HG03097 (cell line): ENCODE measurements around the gene EMP3.

Experiments
- ATAC-seq: cut with Tn5 transposase; IDR thresholded peaks from one replicate; pipeline ENCODE4 v1.9.1; 2021; ENCODE audit not compliant: unreplicated experiment, low FRiP score

EMP3 gene

DNA sequence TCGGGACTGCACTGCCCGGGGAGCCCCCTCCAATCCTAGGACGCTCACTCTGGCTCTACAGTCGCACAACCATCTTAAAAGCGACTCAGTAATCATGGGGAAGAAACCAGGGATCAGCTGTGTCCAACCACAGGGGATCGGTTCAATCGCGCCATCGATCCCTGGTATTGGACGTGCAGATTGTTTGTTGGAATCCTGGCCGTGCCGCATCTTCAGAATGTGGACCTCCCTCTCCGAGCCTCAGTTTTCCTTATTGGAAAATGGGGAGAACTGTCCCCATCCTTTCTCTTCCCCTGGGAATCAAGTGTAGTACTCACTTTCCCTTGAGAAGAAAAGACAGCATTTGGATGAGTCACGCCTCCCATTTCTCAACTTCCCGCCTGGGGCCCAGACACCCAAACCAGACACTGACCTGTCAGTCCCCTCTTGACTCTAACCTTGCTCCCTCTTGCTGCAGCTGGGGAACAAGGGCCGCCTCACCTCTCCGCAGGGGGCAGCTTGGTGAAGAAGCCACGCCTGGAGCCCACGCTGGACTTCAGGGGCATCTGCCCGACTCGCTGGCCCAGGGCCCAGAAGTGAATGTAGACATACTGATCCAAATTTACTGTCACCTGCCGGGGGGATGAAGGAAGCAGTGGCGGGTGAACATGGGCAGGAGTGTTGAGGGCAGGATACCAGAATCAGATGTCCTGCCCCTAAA lies 17.6 kb downstream of the EMP3 start:
- no peak for ATAC-seq

DNA sequence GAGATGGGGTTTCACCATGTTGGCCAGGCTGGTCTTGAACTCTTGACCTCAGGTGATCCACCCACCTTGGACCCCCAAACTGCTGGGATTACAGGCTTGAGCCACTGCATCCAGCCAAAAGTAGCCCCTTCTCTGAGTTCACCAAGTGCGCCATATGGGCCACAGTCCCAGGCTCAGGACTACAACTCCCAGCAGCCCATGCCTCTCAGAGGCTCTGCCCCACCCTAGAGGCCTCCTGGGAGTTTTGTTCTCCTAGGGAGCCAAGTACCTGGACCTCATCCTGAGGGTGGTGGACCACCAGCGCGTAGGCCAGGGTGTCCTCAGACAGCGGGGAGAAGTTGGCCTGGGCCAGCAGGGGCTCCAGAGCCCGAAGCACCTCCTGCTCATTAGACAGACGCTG lies 19.5 kb downstream of the EMP3 start:
- ATAC-seq = no peak

DNA sequence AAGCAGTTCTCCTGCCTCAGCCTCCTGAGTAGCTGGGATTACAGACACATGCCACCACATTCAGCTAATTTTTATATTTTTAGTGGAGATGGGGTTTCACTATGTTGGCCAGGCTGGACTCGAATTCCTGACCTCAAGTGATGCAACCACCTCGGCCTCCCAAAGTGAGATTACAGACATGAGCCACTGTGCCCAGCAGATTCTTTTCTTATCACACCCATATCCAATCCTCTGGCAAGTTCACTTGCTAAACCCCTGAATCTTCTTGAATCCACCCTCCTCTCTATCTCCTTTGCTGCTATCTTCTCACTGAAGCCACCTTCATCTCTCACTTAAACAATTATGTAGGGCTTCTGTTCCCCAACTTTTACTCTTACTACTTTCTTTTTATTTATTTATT lies 20.8 kb downstream of the EMP3 start:
- ATAC-seq = no peak

DNA sequence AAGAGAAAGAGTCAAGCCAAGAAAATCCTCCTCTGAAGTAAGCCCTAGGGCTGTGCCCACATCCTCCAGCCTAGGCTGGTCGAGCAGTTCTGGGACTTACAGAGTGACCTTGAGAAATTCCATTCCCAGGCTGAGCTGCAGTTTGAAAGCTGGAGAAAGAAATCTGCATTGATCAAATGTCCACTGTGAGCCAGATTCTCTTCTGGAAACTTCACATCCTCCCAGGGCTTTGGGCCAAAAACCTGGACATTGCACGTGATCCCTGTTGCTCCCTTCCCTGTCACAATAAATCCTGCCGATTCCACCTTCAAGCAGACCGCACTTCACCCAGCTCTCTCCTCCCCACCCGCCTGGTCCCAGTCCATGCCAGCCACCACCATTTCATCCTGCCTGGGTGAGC lies 22.7 kb downstream of the EMP3 start:
- ATAC-seq = no peak

DNA sequence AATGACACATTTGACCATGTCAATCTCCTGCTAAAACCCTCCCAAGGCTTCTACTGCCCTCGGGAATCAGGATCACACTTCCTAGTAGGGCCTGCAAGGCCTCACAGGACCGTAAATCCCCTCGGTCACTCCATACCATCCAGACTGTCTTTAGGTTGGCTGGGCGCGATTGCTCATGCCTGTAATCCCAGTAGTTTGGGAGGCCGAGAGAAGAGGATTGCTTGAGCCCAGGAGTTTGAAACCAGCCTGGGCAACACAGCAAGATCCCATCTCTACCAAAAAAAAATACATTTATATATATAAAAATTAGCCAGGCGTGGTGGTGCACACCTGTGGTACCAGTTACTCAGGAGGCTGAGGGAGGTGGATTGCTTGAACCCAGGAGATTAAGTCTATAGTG lies 23.4 kb downstream of the EMP3 start:
- no peak for ATAC-seq

DNA sequence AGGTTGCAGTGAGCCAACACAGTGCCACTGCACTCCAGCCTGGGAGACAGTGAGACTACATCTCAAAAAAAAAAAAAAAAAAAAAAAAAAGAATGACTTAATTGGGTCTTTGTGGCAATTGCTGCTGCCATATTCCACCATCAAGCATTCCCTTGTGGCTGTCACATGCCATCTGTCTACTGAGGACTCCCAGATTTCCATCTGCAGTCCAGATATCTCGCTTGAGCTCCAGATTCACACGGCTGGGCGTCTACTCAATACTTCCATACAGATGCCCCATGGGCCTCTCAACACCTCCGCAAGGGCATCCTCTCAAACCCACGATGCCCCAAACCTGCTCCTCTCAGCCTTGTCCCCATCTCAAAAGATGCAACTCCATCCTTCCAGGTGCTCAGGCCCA lies 25.5 kb downstream of the EMP3 start:
- no peak for ATAC-seq

DNA sequence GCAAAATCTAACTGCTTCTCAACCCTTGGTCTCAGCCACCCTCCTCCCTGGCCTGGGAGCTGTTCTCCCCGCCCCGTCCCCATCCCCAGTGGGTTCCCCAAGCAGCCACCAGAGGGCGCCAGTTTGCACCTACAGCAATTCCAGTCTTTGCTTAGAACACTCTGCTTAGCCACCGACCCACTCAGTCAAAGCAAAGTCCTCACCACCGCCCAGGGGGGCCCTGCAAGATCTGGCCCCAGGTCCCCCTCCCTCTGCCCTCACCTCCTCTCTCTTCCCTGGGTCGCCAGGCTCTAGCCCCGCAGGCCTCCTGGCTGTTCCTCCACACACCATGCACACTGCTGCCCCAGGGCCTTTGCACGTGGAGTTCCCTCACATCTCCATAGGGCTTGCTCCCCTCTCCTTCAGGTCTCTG lies 26.0 kb downstream of the EMP3 start:
- no peak for ATAC-seq

DNA sequence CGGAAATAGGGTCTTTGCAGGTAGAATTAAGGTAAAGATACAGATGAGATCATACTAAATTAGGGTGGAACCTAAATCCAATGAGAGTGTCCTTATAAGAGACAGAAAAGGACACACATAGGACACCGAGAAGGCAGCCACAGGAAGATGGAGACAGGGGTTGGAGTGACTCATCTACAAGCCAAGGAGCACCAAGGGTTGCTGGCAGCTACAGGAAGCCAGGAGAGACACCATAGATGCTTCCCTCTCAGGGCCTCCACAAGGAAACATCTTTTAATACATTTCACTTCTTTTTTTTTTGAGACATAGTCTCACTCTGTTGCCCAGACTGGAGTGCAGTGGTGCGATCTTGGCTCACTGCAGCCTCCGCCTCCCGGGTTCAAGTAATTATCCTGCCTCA lies 28.3 kb downstream of the EMP3 start:
- no peak for ATAC-seq

DNA sequence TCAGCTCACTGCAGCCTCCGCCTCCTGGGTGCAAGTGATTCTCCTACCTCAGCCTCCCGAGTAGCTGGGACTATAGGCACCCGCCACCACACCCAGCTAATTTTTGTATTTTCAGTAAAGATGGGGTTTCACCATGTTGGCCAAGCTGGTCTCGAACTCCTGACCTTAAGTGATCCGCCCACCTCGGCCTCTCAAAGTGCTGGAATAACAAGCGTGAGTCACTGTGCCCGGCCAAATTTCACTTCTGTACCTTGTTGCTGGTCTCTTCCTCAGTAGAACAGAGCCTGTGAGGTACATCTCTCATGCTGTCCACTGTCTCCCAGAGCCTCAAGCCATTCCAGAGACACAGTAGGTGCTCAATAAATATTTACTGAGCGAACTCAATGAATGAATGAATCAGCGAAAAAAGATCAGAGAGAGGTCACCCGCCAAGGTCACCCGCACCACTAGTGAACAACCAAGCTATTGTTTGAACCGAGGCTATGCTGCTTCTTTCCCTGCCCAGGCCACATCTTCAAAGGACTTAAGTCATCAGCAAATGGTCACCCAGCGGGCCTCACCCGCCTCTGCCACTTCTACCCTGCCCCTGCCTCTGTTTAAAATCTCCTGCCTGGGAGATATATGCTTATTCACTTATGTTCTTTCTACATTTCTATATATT lies 29.1 kb downstream of the EMP3 start:
- no peak for ATAC-seq

DNA sequence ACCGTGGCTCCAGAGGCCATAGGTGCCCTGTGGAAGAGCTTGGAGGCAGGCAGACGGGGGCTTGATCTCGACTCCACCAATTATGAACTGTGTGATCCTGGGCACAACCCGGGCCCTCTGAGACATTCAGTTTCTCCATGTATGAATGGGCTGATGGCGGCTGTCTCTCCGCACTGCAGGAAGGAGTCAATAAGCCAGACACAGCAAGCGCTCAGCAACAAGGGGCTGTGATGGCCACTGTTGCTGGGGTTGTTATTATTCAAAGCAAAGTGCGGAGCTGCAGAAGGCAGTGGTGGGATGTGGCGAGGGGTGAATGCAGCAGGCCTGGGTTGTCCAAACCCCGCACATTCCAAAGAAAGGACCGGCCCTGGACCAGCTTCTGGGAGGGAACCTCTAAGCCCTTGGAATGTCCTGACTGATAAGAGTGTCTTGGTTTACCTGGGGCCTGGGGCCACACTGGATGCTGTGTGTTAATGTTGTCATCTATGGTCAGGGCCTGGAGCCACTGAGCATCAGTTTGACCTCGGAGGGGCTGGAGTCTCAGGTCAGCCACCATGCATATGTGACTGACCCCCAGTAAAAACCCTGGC lies 30.1 kb downstream of the EMP3 start:
- no peak for ATAC-seq

DNA sequence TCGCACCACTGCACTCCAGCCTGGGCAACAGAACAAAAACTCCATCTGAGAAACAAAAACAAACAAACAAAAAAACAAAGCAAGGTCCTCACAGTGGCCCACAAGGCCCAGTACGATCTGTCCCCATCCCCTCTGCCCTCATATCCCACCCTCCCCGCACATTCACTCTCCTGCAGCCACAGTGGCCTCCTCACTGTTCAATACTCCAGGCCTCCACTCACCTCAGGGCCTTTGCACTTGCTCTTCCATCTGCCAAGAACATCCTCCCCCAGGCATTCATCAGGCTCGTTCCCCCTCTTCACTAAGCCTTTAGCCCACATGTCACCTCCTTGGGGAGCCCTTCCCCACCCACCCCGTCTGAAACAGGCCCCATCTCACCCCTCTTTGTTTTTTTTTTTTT lies 33.8 kb downstream of the EMP3 start:
- no peak for ATAC-seq

DNA sequence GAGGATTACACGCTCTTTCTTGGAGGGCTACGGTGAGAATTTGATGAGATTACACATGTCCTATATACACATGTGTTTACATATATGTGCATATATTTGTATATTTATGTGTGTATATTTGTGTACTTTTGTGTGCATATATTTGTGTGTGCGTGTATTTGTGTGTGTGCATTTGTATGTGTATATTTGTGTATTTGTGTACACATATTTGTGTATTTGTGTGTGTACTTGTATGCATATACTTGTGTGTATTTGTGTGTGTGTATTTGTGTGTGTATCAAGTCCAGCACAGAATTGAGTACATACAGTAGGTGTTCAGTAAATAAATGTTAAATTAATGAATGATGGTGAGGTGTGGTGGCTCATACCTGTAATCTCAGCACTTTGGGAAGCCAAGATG lies 36.6 kb downstream of the EMP3 start:
- ATAC-seq = no peak

DNA sequence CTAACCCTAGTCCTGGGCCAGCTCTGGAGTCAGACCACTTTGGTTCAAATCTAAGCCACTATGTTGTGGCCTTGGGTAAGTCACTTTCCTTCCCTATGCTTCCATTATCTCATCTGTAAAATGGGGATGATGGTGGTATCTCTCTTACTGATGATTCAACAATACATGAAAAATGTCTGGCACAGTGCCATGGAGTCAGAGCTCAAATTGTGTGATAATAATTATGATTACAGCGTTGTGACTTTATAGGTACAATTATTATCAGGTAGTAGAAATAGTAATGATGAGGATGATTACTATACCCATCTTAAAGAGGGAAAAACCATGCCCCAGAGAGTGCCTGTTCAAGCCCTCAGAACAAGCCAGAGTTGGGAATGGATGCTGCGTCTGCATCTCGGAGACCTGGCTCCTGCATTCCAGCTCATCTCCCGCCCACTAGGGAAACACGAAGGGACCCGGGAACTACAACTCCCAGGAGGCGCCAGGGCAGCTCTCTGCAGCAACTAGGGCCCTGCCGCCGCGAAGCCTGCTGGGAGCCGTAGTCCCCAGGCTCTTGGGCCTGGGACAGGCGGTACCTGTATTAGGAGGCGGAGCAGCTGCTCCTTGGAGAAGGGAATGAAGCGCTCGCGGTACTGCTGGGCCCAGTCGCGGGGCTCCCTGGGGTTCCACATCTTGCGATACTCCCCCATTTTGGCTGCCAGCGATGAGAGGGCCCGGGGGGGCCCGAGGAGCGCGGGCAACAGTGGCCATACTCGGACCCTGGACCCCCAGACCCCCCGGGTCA lies 37.6 kb downstream of the EMP3 start:
- ATAC-seq = peak; percentile 64

DNA sequence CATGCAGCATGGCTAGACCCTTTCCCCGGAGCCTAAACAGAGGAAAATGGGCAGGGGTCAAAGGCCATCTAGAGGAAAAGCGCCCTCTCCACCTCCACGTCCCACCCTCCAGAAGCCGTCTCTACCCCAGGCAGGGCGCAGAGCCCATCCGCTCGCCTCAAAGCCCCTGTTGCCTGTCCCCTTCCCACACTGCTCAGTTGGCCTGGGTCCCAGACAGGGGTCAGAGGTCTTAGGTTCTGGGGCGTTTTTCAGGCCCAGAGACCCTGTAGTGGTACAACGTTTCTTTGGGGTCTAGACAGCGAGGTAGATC lies 38.1 kb downstream of the EMP3 start:
- peak; percentile 3 for ATAC-seq

DNA sequence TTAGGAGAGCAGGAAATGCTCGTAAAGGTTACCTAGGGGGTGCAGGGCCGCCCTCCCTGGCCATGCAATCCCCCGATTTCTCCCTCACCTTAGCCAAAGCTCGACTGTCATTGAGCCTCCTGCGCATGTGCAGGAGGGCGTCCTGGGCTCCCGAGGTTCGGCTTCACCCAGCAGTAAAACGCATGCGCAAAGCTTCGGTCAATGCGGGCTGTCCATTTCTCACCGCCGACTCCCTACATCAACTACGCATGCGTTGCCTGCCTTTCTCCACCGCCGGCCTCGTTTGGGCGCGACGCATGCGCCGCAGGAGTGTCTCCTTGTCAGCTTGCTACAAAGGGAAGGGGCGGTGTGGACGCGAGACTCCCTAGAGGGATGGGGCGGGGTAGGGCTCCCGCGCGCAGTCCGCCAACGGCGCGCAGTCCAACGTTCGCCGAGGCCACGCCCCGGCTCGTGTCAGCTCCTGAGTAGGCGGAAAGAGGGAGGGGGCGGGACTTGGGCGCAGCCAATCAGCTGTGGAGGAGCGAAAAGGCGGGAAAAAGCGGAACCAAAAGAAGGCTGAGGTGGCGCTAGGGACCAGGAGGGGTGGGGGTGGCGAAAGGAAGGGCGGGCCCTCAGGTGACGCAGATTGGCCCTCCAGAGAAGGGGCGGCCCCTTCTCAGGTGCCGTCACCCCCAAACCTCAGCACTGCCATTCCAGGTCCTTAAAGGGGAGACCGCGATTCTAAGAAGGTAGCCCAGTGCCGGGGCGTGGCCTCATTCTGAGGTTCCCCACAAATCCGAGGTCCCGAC lies 38.7 kb downstream of the EMP3 start, which contains the start of the genes SYNGR4 and TMEM143:
Gene SYNGR4, plus strand, starts transcription at position 558 of the 788 bp plus-strand sequence. CDS start 1,476 bp downstream, outside the sequence.
Gene TMEM143, minus strand, starts transcription at position 131 of the 788 bp plus-strand sequence. Its CDS starts 20 bp downstream, at position 111.
- ATAC-seq = peak; percentile 79

DNA sequence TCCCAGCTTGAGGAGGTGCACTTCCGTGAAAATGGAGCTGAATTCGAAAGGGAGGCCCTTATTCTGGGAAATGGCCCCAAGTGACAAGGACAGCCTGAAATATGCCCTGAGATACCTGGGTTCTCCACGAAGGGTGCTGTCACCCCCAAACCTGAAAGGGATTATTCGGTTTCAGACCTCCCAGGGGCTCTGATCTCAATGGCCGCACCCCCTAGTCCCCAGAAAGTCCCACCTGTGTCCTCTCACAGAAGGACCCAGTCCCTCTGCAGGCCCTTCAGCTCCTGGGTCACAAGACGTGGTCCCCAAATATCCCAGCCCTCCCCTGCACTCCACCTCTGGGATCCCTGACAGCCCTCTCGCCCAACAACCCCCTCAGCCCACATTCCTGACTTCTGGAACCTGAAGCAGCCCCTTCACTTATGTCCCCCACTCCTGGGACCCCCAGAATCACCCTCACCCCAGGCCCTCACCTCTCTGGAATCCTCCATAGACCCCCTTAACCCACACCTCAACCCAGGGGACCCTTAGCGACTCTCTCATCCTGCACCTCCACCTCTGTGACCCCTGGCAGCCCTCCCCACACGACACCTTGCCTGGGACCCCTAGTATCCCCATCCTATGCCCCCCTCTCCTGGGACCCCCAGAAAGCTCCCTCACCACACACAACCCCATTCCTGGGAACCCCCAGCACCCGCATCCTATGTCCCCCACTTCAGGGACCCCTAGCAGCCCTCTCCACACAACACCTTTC lies 39.4 kb downstream of the EMP3 start:
- no peak for ATAC-seq

DNA sequence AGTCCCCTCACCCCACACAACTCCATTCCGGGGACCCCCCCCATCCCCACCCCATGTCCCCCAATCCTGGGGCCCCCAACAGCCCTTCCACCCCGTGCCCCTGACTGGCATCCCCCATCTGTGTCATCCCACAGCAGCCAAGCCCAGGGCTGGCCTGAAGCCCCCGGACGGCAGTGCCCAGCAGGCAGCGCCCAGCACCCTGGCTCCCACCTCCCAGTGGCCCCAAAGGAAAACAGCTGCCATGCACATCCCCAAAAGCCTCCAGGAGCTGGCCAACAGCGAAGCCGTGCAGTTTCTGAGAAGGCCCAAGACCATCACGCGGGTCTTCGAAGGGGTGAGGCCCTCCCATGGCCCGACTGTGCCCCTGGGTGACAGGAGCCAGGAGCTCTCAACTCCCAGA lies 40.2 kb downstream of the EMP3 start:
- ATAC-seq = no peak

DNA sequence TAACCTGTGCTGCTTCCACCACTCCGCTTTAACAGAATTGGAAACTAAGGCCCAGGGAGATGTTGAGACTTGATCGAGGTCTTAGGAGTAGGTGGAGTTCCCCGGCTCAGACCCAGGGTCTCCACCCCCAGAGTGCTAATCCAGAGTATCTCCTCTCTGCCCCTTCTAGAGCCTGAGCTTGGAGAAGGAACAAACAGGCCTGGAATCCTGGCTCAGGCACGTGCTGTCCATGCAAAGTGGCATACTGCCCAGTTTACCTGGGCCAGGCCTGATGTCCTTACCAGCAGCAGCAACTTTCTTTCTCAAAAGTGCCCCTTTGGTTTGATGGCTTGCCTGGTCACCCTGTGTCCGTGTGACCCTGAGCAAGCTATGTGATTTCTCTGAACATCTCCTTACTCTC lies 42.5 kb downstream of the EMP3 start:
- no peak for ATAC-seq

DNA sequence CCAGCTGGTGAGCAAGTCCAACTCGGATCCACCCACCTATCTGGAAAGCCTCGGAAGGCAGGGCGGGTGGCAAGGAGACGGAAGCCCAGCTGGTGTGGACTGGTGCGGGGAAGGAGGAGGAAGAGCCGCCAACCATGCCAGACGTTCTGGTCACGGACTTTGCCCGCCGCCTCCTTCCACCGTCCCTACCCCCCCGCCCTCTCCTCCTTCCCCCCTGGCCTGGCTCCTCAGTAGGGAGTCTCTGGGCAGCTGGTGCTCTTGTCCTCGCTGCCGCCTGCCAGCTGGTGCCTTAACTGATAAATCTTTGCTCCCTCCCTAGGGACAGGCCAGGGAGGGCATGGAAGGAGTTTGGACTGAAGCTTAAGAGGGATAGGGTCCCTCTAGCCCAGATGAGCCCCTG lies 43.6 kb downstream of the EMP3 start:
- no peak for ATAC-seq

DNA sequence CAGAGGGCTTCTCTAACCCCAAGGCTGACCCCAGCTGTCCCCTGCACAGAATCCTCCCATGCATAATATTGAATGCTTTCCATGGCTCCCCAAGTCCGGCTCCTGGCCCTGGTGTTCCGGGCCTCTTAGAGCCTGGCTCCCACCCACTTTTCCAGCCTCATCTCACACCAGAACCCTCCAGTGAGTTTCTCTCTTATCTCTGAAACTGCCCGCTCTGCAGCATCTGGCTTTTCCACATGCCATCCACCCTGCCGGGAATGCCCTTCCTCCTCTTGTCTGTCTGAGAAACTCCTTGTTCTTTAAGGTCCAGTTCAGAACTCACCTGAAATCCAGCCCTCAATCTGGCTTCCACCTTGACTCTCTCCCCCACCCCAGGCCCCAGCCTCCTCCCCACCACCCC lies 45.6 kb downstream of the EMP3 start:
- no peak for ATAC-seq
